Occipital lobe (tissue), 2 donors: ENCODE measurements around the gene UBE2O. TPM values are rescaled to one million over a fixed set of nuclear protein-coding genes. Genes with fewer than 3 reads are reported as not detected.
A peak's percentile ranks its signal among the peaks of the same experiment; 100 is the strongest.
"Not testable (repeated sequence)": the region's sequence is repeated elsewhere in the genome, so short reads cannot be mapped to it uniquely, and the experiment has no call there.

Experiments
- DNase-seq: peaks from one replicate; lab custom pipeline; 2025; lab: John Stamatoyannopoulos, UW
- total RNA-seq: library from RNA; depleted of rRNA; stranded (reverse); fragments of >200 nt; gene quantifications from one replicate; pipeline ENCODE4 v1.2.3, GENCODE V29; 2014

UBE2O gene
- total RNA-seq, 1 donor from 2014 or later: 30.3 TPM

GRCh38 chr17:76371656-76372628, 81.0 kb downstream of the UBE2O start:
- DNase-seq: no peak

GRCh38 chr17:76370261-76370993, 82.5 kb downstream of the UBE2O start:
- DNase-seq: no peak

- DNase-seq: no peak
These were observed 83.1 kb downstream of the UBE2O start for GRCh38 chr17:76369804-76370203.

DNA sequence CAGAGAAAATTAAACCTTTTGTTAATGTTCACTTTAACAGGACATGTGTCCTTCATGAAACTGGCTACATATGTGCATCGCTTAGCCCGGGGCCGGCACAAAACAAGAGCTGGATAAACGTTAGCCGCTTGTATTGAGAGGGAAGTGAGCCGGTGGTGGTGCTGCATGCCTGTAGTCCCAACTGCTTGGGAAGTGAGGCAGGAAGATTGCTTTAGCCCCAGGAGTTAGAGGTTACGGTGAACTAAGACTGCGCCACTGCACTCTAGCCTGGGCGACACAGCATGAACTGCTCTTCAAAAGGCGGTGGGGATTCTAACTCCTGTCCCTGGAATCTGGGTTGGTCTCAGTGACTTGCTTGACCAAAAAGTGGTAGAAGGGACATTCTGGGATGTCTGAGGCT, 83.6 kb downstream of the UBE2O start:
- no peak for DNase-seq

DNA sequence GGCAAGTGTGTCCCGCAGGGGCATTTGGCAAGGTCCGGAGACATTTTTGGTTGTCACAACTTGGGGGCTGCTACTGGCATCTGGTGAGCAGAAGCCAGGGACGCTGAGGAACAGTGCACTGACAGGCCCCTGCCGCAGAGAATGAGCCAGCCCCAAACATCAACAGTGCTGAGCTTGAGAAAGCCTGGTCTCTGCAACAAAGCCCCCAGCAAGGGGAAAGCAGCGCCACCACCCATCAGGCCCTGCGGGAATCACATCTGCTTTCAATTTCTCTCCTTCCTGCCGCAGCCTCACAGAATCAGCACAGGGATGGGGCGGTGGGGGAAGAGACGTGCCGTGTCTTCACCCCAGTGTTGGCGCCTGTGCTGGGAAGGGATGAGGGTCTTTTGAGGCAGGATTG, 84.4 kb downstream of the UBE2O start:
- no peak for DNase-seq

- DNase-seq: no peak
These were observed 85.3 kb downstream of the UBE2O start for GRCh38 chr17:76367642-76368041.

DNA sequence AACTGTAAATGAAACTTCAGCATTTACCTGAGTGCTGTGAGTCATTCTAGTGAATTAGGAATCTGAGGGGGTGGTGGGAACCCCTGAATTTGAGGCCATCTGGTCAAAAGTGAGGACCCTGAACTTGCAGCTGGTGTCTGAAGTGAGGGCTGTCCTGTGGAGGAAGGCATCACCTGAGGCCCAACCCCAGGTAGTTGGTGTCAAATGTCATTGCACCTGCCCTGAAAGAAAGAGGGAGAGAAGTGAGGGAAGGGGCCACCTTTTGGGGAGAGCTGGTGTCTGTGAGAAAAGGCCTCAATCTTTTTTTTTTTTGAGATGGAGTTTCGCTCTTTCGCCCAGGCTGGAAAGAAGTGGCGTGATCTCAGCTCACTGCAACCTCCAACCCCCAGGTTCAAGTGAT, 86.7 kb downstream of the UBE2O start:
- no peak for DNase-seq

DNA sequence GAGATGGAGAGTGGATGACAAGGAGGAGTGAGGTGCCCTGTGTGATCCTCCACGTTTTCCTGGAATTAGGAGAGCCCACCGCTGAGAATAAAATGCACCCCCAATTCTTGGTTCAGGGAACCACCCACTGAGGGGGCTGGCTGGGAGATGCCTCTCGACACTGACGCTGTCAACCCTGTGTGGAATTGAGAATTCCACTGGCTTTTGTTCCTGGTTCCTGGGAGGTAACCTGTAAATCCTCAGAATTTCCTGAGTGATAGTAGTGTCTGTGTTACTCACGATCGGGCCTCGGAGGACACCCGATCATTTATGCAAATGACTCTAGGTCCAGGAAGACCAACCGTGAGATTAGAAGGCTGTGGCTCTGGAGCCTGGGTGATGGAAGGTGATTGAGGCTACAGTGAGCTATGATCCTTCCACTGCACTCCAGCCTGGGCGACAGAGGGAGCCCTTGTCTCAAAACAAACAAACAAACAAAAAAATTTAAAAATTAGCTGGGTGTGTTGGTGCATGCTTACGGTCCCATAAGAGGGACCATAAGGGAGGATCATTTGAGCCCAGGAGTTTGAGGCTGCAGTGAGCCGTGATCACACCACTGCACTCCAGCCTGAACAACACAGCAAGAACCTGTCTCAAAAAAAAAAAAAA, 87.6 kb downstream of the UBE2O start:
- DNase-seq: no peak

DNA sequence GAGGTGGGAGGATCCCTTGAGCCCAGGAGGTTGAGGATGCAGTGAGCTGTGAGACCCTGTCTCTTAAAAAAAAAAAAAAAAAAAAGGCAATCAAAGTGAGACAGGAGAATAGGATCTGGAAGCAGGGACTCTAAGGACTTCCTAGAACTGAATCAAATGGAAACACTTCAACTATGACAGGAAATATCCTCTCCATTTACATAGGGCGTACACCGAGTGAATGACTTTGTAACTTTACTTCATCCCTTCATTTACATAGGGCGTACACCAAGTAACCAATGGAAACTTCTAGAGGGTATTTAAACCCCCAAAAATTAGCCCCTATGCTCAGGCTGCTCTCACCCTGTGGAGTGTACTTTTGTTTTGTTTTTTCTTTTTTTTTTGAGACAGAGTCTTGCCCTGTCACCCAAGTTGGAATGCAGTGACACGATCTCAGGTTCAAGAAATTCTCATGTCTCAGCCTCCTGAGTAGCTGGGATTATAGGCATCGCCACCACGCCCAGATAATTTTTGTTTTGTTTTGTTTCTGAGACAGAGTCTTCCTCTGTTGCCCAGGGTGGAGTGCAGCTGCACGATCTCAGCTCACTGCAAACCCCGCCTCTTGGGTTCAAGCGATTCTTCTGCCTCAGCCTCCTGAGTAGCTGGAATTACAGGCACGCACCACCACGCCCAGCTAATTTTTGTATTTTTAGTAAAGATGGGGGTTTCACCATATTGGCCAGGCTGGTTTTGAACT, 89.7 kb downstream of the UBE2O start:
- DNase-seq: no peak

DNA sequence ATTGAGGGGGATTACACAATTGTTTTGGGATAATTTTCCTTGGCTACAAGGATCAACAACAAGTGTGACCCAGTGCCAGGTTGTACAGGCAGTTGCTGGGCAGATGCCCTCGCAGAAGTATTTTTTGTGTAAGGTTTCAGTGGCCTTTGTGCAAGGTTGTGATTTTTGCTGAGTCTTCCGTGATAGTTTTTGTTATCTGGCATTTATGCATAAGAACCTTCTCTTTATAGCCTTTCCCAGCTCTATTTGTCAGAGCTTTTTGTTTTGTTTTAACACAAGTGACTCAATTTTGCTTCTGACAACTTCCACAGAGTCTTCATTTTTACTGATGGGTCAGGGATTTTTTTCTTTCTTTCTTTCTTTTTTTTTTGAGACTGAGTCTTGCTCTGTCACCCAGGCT, 92.5 kb downstream of the UBE2O start:
- no peak for DNase-seq

GRCh38 chr17:76359776-76360175, 93.2 kb downstream of the UBE2O start:
- DNase-seq: not testable (repeated sequence)

DNA sequence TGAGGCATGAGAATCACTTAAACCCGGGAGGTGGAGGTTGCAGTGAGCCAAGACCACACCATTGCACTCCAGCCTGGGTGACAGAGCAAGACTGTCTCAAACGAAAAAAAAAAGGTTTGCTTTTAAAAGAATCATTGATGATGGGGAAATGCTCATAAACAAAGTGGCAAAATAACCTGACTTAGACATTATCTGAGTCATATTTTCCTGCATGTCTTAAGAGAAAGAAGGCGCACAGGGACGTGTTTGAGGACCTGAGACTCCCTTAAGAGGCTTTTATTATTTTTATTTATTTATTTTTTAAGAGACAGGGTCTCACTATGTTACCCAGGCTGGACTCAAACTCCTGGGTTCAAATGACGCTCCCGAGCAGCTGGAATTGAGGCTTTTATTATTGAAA, 93.6 kb downstream of the UBE2O start:
- no peak for DNase-seq

DNA sequence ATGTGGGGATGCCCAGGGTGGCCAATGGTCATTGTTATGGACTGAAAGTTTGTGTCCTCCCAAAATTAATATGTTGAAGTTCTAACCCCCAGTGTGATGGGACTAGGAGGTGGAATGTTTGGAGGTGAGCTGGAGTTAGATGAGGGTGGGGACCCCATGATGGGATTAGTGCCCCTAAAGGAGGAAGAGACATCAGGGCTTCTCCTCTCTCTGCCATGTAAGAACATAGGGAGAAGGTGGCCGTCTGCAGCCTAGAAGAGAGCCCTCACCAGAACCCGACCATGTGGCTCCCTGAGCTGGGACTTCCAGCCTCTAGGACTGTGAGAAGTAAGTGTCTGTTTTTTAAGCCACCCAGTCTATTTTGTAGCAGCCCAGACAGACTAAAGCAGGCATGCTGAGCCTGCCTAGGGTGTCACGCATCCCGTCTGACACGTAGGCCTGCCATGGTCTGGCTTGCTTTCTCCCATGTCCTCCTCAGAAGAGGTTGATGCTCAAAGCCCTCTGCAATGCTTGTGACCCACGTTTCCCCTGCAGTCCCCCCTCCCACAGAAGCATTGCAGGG, 95.3 kb downstream of the UBE2O start:
- no peak for DNase-seq

GRCh38 chr17:76356803-76357456, 96.0 kb downstream of the UBE2O start:
- no peak for DNase-seq

- no peak for DNase-seq
These were observed 98.1 kb downstream of the UBE2O start for GRCh38 chr17:76354747-76355310.

- no peak for DNase-seq
These were observed 98.6 kb downstream of the UBE2O start for GRCh38 chr17:76354317-76354729.

- peak; percentile 86 for DNase-seq
These were observed 99.2 kb downstream of the UBE2O start, which contains the start of gene PRPSAP1 for GRCh38 chr17:76353599-76354316. Gene PRPSAP1, minus strand, starts transcription at chr17:76353916. Its CDS starts 213 bp downstream, at chr17:76353703.

GRCh38 chr17:76353004-76353598, 99.9 kb downstream of the UBE2O start:
- no peak for DNase-seq

- DNase-seq: no peak
These were observed 101.4 kb downstream of the UBE2O start for GRCh38 chr17:76351526-76352071.
